OCI-LY1 (cell line): ENCODE data around the gene AKAP8L.

Experiments
- CTCF ChIP-seq: fragments of 200-600 bp; sonication (generic), shearing (Covaris generic); IDR thresholded peaks from 2 replicates; pipeline ENCODE4 v1.5.1; 2017; ENCODE audit warnings: mild to moderate bottlenecking, antibody characterized with exemption, low read length, moderate library complexity, mixed read lengths
- EZH2 ChIP-seq: fragments of 200-600 bp; sonication (generic), shearing (Covaris generic); IDR thresholded peaks from 2 replicates; pipeline ENCODE4 v1.8.0; 2017; ENCODE audit warnings: borderline replicate concordance, mixed run types, mild to moderate bottlenecking, antibody characterized with exemption, low read length, moderate library complexity, mixed read lengths

DNA sequence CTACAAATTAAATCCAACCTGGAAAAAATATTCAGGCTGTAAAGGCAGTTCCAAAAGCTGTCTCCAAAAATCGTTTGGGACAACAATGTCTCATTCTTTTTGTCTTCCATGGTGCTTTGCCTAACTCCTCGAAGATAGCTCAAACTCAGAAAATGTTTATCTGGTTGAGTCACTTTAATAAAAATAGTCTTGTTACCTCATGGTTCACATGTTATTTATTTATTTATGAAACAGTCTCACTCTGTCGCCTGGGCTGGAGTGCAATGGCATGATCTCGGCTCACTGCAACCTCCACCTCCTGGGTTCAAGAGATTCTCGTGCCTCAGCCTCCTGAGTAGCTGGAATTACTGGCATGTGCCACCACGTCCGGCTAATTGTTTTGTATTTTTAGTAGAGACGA lies 81.6 kb downstream of the AKAP8L start:
- TF ChIP-seq EZH2 (no peak), CTCF (no peak)
